ENCODE data around the gene PLA2G1B. TPM values are rescaled to one million over a fixed set of nuclear protein-coding genes. Genes with fewer than 3 reads are reported as not detected.

Gene PLA2G1B
- total and polyA plus RNA-seq, 2 of the 13 experiments (the other 11 are each of a cell fraction or from before 2014, with no cell fraction given), result 0.33 to 1.4 TPM

DNA sequence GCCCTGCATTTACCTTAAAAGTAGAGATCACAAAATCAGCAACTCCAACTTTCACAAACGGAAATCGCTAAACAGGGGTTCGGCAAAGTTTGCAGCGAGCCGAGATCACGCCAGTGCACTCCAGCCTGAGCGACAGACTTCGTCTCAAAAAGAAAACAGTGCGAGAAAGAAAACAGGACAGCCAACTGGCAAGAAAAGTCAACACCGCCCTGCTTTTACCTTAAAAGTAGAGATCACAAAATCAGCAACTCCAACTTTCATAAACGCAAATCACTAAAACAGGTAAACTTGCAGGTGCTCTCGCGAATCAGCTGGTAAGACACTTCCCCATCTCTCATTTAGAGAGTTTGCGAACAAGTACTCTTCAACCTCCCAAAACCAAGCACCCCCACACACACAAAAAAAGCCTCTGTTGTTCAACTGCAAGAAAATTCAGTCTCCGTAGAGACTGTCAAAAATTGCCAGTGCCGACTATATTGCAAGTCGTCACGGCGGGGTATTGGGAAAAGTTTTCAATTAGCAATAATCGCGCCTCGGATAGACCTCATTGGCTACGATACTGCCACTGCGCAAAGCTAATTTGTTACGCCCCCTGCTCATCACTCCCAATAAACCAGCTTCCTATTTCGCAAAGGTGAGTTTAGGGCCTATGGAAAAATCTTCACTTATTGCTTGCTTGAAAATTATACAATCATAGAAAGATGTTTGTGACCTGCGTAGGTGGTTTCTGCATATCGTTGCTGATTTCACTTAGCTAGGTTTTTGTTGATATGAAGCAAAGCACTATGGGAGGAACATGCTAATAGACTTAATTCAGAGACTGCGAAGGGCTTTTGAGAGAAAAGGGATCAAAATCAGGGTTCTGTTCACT is 34.7 kb downstream of the PLA2G1B start, which contains the start of gene RNU4-1 (continued):
- TF ChIP-seq, protein P1, sequence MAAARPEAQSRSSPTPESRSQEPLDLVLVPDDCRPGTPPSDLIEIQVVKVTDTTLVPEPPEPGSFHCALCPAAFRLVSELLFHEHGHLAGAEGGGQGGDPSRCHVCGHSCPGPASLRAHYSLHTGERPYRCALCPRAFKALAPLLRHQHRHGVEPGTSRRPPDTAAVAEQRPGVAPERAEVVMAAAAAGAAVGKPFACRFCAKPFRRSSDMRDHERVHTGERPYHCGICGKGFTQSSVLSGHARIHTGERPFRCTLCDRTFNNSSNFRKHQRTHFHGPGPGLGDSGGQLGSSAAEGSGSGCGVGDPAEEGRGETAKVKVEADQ (CRISPR knock-in tag; IDR thresholded peaks at IDR 0.05; ENCODE audit: borderline replicate concordance), result no peak
- TF ChIP-seq YY1 (IDR thresholded peaks at IDR 0.05; ENCODE audit: insufficient read depth, insufficient replicate concordance, low read depth, low read length) (peak; percentile 18), CCAR2 (optimal IDR thresholded peaks at IDR 0.05; ENCODE audit: low read depth, low read length) (no peak), PHB2 (IDR thresholded peaks at IDR 0.05; ENCODE audit: partially characterized antibody) (no peak), HNRNPL (IDR thresholded peaks at IDR 0.05; ENCODE audit: low read depth, low read length) (no peak), ZFYVE20 (CRISPR knock-in tag; IDR thresholded peaks at IDR 0.05; ENCODE audit: borderline replicate concordance, low read depth) (no peak)
- TF ChIP-seq, protein P2, sequence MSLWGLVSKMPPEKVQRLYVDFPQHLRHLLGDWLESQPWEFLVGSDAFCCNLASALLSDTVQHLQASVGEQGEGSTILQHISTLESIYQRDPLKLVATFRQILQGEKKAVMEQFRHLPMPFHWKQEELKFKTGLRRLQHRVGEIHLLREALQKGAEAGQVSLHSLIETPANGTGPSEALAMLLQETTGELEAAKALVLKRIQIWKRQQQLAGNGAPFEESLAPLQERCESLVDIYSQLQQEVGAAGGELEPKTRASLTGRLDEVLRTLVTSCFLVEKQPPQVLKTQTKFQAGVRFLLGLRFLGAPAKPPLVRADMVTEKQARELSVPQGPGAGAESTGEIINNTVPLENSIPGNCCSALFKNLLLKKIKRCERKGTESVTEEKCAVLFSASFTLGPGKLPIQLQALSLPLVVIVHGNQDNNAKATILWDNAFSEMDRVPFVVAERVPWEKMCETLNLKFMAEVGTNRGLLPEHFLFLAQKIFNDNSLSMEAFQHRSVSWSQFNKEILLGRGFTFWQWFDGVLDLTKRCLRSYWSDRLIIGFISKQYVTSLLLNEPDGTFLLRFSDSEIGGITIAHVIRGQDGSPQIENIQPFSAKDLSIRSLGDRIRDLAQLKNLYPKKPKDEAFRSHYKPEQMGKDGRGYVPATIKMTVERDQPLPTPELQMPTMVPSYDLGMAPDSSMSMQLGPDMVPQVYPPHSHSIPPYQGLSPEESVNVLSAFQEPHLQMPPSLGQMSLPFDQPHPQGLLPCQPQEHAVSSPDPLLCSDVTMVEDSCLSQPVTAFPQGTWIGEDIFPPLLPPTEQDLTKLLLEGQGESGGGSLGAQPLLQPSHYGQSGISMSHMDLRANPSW (CRISPR knock-in tag; IDR thresholded peaks at IDR 0.05; ENCODE audit: borderline replicate concordance), result peak; percentile 12; the same call in 1 of the 2 replicates
- TF ChIP-seq, protein P3, sequence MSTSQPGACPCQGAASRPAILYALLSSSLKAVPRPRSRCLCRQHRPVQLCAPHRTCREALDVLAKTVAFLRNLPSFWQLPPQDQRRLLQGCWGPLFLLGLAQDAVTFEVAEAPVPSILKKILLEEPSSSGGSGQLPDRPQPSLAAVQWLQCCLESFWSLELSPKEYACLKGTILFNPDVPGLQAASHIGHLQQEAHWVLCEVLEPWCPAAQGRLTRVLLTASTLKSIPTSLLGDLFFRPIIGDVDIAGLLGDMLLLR (CRISPR knock-in tag; IDR thresholded peaks at IDR 0.05), result no peak
- TF ChIP-seq, protein P4, sequence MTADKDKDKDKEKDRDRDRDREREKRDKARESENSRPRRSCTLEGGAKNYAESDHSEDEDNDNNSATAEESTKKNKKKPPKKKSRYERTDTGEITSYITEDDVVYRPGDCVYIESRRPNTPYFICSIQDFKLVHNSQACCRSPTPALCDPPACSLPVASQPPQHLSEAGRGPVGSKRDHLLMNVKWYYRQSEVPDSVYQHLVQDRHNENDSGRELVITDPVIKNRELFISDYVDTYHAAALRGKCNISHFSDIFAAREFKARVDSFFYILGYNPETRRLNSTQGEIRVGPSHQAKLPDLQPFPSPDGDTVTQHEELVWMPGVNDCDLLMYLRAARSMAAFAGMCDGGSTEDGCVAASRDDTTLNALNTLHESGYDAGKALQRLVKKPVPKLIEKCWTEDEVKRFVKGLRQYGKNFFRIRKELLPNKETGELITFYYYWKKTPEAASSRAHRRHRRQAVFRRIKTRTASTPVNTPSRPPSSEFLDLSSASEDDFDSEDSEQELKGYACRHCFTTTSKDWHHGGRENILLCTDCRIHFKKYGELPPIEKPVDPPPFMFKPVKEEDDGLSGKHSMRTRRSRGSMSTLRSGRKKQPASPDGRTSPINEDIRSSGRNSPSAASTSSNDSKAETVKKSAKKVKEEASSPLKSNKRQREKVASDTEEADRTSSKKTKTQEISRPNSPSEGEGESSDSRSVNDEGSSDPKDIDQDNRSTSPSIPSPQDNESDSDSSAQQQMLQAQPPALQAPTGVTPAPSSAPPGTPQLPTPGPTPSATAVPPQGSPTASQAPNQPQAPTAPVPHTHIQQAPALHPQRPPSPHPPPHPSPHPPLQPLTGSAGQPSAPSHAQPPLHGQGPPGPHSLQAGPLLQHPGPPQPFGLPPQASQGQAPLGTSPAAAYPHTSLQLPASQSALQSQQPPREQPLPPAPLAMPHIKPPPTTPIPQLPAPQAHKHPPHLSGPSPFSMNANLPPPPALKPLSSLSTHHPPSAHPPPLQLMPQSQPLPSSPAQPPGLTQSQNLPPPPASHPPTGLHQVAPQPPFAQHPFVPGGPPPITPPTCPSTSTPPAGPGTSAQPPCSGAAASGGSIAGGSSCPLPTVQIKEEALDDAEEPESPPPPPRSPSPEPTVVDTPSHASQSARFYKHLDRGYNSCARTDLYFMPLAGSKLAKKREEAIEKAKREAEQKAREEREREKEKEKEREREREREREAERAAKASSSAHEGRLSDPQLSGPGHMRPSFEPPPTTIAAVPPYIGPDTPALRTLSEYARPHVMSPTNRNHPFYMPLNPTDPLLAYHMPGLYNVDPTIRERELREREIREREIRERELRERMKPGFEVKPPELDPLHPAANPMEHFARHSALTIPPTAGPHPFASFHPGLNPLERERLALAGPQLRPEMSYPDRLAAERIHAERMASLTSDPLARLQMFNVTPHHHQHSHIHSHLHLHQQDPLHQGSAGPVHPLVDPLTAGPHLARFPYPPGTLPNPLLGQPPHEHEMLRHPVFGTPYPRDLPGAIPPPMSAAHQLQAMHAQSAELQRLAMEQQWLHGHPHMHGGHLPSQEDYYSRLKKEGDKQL (CRISPR knock-in tag; IDR thresholded peaks at IDR 0.05; ENCODE audit: low read depth), result peak; percentile 67; the same call in 1 of the 2 replicates
- TF ChIP-seq, protein P5, sequence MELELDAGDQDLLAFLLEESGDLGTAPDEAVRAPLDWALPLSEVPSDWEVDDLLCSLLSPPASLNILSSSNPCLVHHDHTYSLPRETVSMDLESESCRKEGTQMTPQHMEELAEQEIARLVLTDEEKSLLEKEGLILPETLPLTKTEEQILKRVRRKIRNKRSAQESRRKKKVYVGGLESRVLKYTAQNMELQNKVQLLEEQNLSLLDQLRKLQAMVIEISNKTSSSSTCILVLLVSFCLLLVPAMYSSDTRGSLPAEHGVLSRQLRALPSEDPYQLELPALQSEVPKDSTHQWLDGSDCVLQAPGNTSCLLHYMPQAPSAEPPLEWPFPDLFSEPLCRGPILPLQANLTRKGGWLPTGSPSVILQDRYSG (CRISPR knock-in tag; IDR thresholded peaks at IDR 0.05), result peak; percentile 58; the same call in 1 of the 2 replicates
- TF ChIP-seq, protein P6, sequence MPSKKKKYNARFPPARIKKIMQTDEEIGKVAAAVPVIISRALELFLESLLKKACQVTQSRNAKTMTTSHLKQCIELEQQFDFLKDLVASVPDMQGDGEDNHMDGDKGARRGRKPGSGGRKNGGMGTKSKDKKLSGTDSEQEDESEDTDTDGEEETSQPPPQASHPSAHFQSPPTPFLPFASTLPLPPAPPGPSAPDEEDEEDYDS (CRISPR knock-in tag; IDR thresholded peaks at IDR 0.05), result peak; percentile 100
- TF ChIP-seq, protein P7, sequence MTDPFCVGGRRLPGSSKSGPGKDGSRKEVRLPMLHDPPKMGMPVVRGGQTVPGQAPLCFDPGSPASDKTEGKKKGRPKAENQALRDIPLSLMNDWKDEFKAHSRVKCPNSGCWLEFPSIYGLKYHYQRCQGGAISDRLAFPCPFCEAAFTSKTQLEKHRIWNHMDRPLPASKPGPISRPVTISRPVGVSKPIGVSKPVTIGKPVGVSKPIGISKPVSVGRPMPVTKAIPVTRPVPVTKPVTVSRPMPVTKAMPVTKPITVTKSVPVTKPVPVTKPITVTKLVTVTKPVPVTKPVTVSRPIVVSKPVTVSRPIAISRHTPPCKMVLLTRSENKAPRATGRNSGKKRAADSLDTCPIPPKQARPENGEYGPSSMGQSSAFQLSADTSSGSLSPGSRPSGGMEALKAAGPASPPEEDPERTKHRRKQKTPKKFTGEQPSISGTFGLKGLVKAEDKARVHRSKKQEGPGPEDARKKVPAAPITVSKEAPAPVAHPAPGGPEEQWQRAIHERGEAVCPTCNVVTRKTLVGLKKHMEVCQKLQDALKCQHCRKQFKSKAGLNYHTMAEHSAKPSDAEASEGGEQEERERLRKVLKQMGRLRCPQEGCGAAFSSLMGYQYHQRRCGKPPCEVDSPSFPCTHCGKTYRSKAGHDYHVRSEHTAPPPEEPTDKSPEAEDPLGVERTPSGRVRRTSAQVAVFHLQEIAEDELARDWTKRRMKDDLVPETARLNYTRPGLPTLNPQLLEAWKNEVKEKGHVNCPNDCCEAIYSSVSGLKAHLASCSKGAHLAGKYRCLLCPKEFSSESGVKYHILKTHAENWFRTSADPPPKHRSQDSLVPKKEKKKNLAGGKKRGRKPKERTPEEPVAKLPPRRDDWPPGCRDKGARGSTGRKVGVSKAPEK (CRISPR knock-in tag; IDR thresholded peaks at IDR 0.05; ENCODE audit: borderline replicate concordance), result peak; percentile 79; the same call in 1 of the 2 replicates
